ENCODE data around the gene FAM3C. TPM values are rescaled to one million over a fixed set of nuclear protein-coding genes. Genes with fewer than 3 reads are reported as not detected.

Gene FAM3C
- total and polyA plus RNA-seq, 2 of the 8 experiments (the other 6 are each of a cell fraction or from before 2014, with no cell fraction given): 27.0 to 77.7 TPM

DNA sequence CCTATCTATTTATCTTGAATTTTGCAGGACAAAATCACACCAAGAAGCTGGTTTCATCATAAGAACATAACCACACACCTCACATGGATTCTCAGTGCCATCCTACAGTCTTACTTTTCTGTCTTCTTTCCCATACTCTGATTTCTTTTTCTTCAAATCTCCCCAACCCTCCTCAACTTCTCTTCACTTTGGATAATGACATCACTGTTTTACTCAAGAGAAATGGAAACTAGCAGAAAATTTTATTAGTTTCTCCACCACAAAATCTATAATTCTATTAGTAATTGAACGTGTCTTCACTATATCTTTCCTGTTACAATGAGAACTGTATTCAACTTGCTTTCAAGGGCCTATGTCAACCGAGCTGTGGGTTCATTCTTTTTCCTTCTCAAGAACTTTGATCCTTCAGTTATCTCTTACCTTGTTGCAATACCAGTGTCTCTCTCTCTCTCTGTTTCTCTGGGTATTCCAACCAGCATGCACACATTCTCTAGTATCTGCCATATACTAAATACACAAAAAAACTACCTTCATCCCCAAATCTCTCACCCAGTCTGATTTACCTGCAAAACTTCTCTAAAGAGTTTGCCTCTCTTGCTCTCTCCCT is 35.4 kb upstream of the FAM3C start:
- H2BK20ac ChIP-seq (ENCODE audit: low read length): no peak overlapping the region
- H3K56ac ChIP-seq (replicated peaks; ENCODE audit: insufficient read length, low read depth, low read length): no peak overlapping the region
- no peak for FAIRE-seq
- no peak overlapping the region for H3K27ac ChIP-seq (ENCODE audit: low read depth, low read length)
- no peak overlapping the region for H4K91ac ChIP-seq (replicated peaks; ENCODE audit: insufficient read length, low read length)
- no peaks in the 10 kb centered on the region for H4K20me1 ChIP-seq (replicated peaks in 1 of 2; ENCODE audit: control insufficient read depth in 1 of 2, insufficient read depth in 2 of 2, low read length in 2 of 2)
- no peak overlapping the region for H3K4ac ChIP-seq (replicated peaks; ENCODE audit: insufficient read length, low read depth, low read length)
- no peak overlapping the region for H2BK15ac ChIP-seq (ENCODE audit: low read length)
- no peak overlapping the region for H3K4me2 ChIP-seq (ENCODE audit: insufficient read depth in 1 of 2, low read depth in 2 of 2, low read length in 2 of 2)
- H2AK5ac ChIP-seq (ENCODE audit: low read depth, low read length): no peak overlapping the region
- no peak overlapping the region for H2BK5ac ChIP-seq (ENCODE audit: low read depth, low read length)
- H2AFZ ChIP-seq (ENCODE audit: low read length): no peak overlapping the region
- no peak for DNase-seq (ENCODE audit: low read depth in 1 of 2, low spot score in 2 of 2)
- no peak overlapping the region for H2BK12ac ChIP-seq (ENCODE audit: low read depth, low read length)
- no peak overlapping the region for H3K14ac ChIP-seq (ENCODE audit: insufficient read length)
- no peaks in the 10 kb centered on the region for H3K79me2 ChIP-seq (ENCODE audit: control insufficient read depth in 1 of 2, insufficient read depth in 2 of 2, low read length in 2 of 2)
- H3K23me2 ChIP-seq (ENCODE audit: low read depth, low read length): no peaks in the 10 kb centered on the region
- no peaks in the 10 kb centered on the region for H3K36me3 ChIP-seq (ENCODE audit: control insufficient read depth in 2 of 4, insufficient read depth in 4 of 4, low read length in 3 of 4)
- H3K27me3 ChIP-seq (replicated peaks in 1 of 4; ENCODE audit: control insufficient read depth in 3 of 4, extremely low read depth in 1 of 4, insufficient read depth in 3 of 4, low read length in 3 of 4): no peaks in the 10 kb centered on the region
- no peak overlapping the region for H4K8ac ChIP-seq (ENCODE audit: extremely low read depth, insufficient read depth, low read length)
- no peaks in the 10 kb centered on the region for H3K4me1 ChIP-seq (replicated peaks in 1 of 4; ENCODE audit: control insufficient read depth in 3 of 4, insufficient read depth in 4 of 4, low read length in 3 of 4)
- no peak overlapping the region for H2BK120ac ChIP-seq (replicated peaks; ENCODE audit: low read depth, low read length)
- H3K23ac ChIP-seq (ENCODE audit: insufficient read length): no peak overlapping the region
- ChIA-PET CTCF (ENCODE audit: partially characterized antibody) (interaction anchor here (1.4 kb wide), 1 partner anchor 75 kb away, joined by 3 read pairs; no protein-coding TSS in a partner anchor), POLR2A (ENCODE audit: partially characterized antibody) (interaction anchor here (1.4 kb wide), 1 partner anchor 33 kb away, joined by 4 read pairs; no protein-coding TSS in a partner anchor)
- no peak overlapping the region for H3K9ac ChIP-seq (replicated peaks in 1 of 4; ENCODE audit: extremely low read depth in 1 of 4, low read depth in 3 of 4, low read length in 3 of 4)
- no peaks in the 10 kb centered on the region for H3K79me1 ChIP-seq (ENCODE audit: low read depth, low read length)
- H3K9me3 ChIP-seq (ENCODE audit: insufficient read depth in 2 of 2, low read depth in 1 of 2, low read length in 1 of 2): no peaks in the 10 kb centered on the region
- no peak overlapping the region for H3K18ac ChIP-seq (ENCODE audit: extremely low read depth, low read length)
- 83% methylated on average over 2 of the region's 2 CpGs; no CpG with 5 or more reads in 1 of the 2 experiments for WGBS, 2 experiments (ENCODE audit: extremely low coverage in 1 of 2, insufficient coverage in 1 of 2, insufficient read length in 1 of 2, insufficient replicate concordance in 2 of 2, low coverage in 1 of 2, low lambda C conversion rate in 2 of 2, missing lambda C conversion rate in 1 of 2)
- no peak overlapping the region for H3K4me3 ChIP-seq (ENCODE audit: extremely low read depth in 1 of 4, insufficient read depth in 2 of 4, low read depth in 3 of 4, low read length in 4 of 4)
- H4K5ac ChIP-seq (ENCODE audit: insufficient read length, low read depth, low read length): no peak overlapping the region
- no peak for TF ChIP-seq TEAD4 (IDR thresholded peaks at IDR 0.05; ENCODE audit: low read depth, low read length)
- no peak for TF ChIP-seq FOSL1 (IDR thresholded peaks at IDR 0.05; ENCODE audit: insufficient read depth, low read depth, low read length)
- no peak for TF ChIP-seq EP300 (IDR thresholded peaks at IDR 0.05; ENCODE audit: borderline replicate concordance in 1 of 2, low read depth in 2 of 2, low read length in 2 of 2)
- TF ChIP-seq KDM1A (IDR thresholded peaks at IDR 0.05; ENCODE audit: borderline replicate concordance, low read length): no peak
- TF ChIP-seq ZNF274 (IDR thresholded peaks at IDR 0.05; ENCODE audit: borderline replicate concordance, extremely low read depth, low read length): no peak
- no peak for TF ChIP-seq POLR2A (IDR thresholded peaks at IDR 0.05; ENCODE audit: control extremely low read depth in 1 of 2, low read depth in 2 of 2, low read length in 2 of 2)
- no peak for TF ChIP-seq YY1 (IDR thresholded peaks at IDR 0.05; ENCODE audit: low read depth, low read length)
- TF ChIP-seq HDAC2 (IDR thresholded peaks at IDR 0.05; ENCODE audit: borderline replicate concordance in 1 of 2, low read depth in 2 of 2, low read length in 2 of 2): no peak
- no peak for TF ChIP-seq SP1 (IDR thresholded peaks at IDR 0.05; ENCODE audit: low read depth, low read length)
- no peak for TF ChIP-seq KDM5A (IDR thresholded peaks at IDR 0.05; ENCODE audit: low read length)
- no peak for TF ChIP-seq CBX8 (IDR thresholded peaks at IDR 0.05; ENCODE audit: borderline replicate concordance, low read depth, low read length)
- TF ChIP-seq RFX5 (IDR thresholded peaks at IDR 0.05; ENCODE audit: borderline replicate concordance, low read depth, low read length): no peak
- no peak for TF ChIP-seq SAP30 (IDR thresholded peaks at IDR 0.05; ENCODE audit: insufficient read depth, insufficient replicate concordance, low read length)
